HepG2 (cell line): Measurements from ENCODE around the gene C1QTNF9. TPM values are rescaled to one million over a fixed set of nuclear protein-coding genes. Genes with fewer than 3 reads are reported as not detected.
A peak's percentile ranks its signal among the peaks of the same experiment; 100 is the strongest.

Experiments
- BCL6 ChIP-seq: IDR thresholded peaks from 2 replicates; pipeline ENCODE4 v1.6.1; 2016; ENCODE audit warnings: missing genetic modification reagents, missing compliant biosample characterization
- KLF6 ChIP-seq: IDR thresholded peaks from 2 replicates; pipeline ENCODE4 v1.8.0; 2016; ENCODE audit warnings: missing biosample characterization, missing genetic modification reagents
- NFIB ChIP-seq: sonication (generic); formaldehyde crosslinking; IDR thresholded peaks from 2 replicates; pipeline ENCODE4 v1.9.0; 2021; ENCODE audit warnings: missing genetic modification reagents, mild to moderate bottlenecking, borderline replicate concordance
- NRL ChIP-seq: sonication (generic); formaldehyde crosslinking; IDR thresholded peaks from 2 replicates; pipeline ENCODE4 v1.5.0; 2020; ENCODE audit warnings: missing genetic modification reagents, mild to moderate bottlenecking, moderate library complexity, borderline replicate concordance
- RCOR2 ChIP-seq: IDR thresholded peaks from 2 replicates; pipeline ENCODE4 v1.6.1; 2016; ENCODE audit warnings: missing biosample characterization, missing genetic modification reagents
- RFX5 ChIP-seq: IDR thresholded peaks from 2 replicates; pipeline ENCODE4 v1.6.1; 2011; ENCODE audit warnings: low read depth, low read length, improper control_type of control experiment
- SAP130 ChIP-seq: IDR thresholded peaks from 2 replicates; pipeline ENCODE4 v1.6.1; 2016; ENCODE audit warnings: low read depth
- SPEN ChIP-seq: sonication (generic); formaldehyde crosslinking; IDR thresholded peaks from 2 replicates; pipeline ENCODE4 v1.5.1; 2020; ENCODE audit warnings: low read depth, mild to moderate bottlenecking, missing genetic modification reagents
- THAP11 ChIP-seq: IDR thresholded peaks from 2 replicates; pipeline ENCODE4 v1.6.1; 2016; ENCODE audit warnings: missing biosample characterization, missing genetic modification reagents
- ZNF292 ChIP-seq: sonication (generic); formaldehyde crosslinking; IDR thresholded peaks from 2 replicates; pipeline ENCODE4 v1.8.1; 2022; ENCODE audit warnings: mild to moderate bottlenecking, low read depth, missing genetic modification reagents, borderline replicate concordance
- ZNF766 ChIP-seq: sonication (generic); formaldehyde crosslinking; IDR thresholded peaks from 2 replicates; pipeline ENCODE4 v1.5.0; 2020; ENCODE audit warnings: missing genetic modification reagents, borderline replicate concordance
- ZNF775 ChIP-seq: sonication (generic); formaldehyde crosslinking; IDR thresholded peaks from 2 replicates; pipeline ENCODE4 v1.4.0; 2020; ENCODE audit warnings: missing genetic modification reagents, mild to moderate bottlenecking, moderate library complexity, borderline replicate concordance
- polyA plus RNA-seq, 8 experiments: library from polyadenylated mRNA; depleted of rRNA in 3 of 8; stranded (reverse) in 7 of 8; unstranded in 1 of 8; fragments of >200 nt; fragmentation: Illumina TruSeq in 4 of 8; extraction: Trizol in 4 of 8; gene quantifications; 2 replicates each; pipeline versions ENCODE4 v1.2.1 to v1.2.3, GENCODE V29; 2011 to 2016; ENCODE audit warnings: low read depth in 4 of 8, missing spikeins in 1 of 8, mixed read lengths in 1 of 8; ENCODE audit not compliant: insufficient read depth in 1 of 8
- total RNA-seq, 5 experiments: library from RNA; depleted of rRNA; stranded (reverse); fragments of >200 nt; fragmentation: Illumina TruSeq; extraction: Trizol; gene quantifications; 2 replicates each; pipeline ENCODE4 v1.2.3, GENCODE V29; 2016; ENCODE audit warnings: low read depth in 1 of 5
- TF ChIP-seq, protein P1 (sequence below): sonication (generic); formaldehyde crosslinking; IDR thresholded peaks from 2 replicates; pipeline ENCODE4 v1.5.0; 2020; ENCODE audit warnings: mild to moderate bottlenecking, missing genetic modification reagents, borderline replicate concordance
- TF ChIP-seq, protein P2 (sequence below): sonication (generic); formaldehyde crosslinking; IDR thresholded peaks from 2 replicates; pipeline ENCODE4 v1.9.0; 2021; ENCODE audit warnings: missing genetic modification reagents, borderline replicate concordance
- TF ChIP-seq, protein P3 (sequence below): sonication (generic); formaldehyde crosslinking; IDR thresholded peaks from 2 replicates; pipeline ENCODE4 v1.5.1; 2020; ENCODE audit warnings: mild to moderate bottlenecking, missing genetic modification reagents, moderate library complexity
- TF ChIP-seq, protein P4 (sequence below): IDR thresholded peaks from 2 replicates; pipeline ENCODE4 v1.4.0; 2020; ENCODE audit warnings: mild to moderate bottlenecking, missing genetic modification reagents
- TF ChIP-seq, protein P5 (sequence below): sonication (generic); IDR thresholded peaks from 2 replicates; pipeline ENCODE4 v1.6.1; 2016; ENCODE audit warnings: low read depth, borderline replicate concordance
- TF ChIP-seq, protein P6 (sequence below): IDR thresholded peaks from 2 replicates; pipeline ENCODE4 v1.6.1; 2016; ENCODE audit warnings: mild to moderate bottlenecking, missing biosample characterization, missing genetic modification reagents

C1QTNF9 gene
- total and polyA plus RNA-seq, 2 of the 13 experiments (the other 11 are each of a cell fraction or from before 2014, with no cell fraction given): not detected

DNA sequence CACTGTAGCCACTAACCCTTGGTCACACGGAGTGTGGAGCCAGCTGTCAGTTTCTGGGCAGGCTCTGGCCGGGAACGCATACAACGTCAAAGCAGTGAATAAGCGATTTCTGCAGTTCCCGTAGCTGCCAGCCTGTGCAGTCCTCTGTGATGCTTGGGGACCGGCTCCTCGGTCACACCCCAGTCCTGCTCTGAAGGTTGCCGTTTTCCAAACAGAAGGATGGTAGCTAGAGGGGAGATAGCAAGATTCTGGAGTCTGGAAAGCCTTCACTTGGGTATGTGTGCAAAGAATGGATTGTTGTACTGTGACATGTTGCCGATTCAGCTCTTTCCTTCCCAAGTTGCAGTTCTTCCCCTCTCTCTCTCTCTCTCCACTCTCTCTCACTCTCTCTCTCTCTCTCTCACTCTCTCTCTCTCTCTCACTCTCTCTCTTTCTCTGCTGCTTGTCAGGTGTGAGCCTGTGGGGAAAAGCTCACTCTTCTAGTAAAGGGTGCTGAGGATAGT is 38.7 kb upstream of the C1QTNF9 start (continued):
- TF ChIP-seq, protein P1, sequence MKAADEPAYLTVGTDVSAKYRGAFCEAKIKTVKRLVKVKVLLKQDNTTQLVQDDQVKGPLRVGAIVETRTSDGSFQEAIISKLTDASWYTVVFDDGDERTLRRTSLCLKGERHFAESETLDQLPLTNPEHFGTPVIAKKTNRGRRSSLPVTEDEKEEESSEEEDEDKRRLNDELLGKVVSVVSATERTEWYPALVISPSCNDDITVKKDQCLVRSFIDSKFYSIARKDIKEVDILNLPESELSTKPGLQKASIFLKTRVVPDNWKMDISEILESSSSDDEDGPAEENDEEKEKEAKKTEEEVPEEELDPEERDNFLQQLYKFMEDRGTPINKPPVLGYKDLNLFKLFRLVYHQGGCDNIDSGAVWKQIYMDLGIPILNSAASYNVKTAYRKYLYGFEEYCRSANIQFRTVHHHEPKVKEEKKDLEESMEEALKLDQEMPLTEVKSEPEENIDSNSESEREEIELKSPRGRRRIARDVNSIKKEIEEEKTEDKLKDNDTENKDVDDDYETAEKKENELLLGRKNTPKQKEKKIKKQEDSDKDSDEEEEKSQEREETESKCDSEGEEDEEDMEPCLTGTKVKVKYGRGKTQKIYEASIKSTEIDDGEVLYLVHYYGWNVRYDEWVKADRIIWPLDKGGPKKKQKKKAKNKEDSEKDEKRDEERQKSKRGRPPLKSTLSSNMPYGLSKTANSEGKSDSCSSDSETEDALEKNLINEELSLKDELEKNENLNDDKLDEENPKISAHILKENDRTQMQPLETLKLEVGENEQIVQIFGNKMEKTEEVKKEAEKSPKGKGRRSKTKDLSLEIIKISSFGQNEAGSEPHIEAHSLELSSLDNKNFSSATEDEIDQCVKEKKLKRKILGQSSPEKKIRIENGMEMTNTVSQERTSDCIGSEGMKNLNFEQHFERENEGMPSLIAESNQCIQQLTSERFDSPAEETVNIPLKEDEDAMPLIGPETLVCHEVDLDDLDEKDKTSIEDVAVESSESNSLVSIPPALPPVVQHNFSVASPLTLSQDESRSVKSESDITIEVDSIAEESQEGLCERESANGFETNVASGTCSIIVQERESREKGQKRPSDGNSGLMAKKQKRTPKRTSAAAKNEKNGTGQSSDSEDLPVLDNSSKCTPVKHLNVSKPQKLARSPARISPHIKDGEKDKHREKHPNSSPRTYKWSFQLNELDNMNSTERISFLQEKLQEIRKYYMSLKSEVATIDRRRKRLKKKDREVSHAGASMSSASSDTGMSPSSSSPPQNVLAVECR: peak; percentile 31; the same call in 1 of the 2 replicates
- TF ChIP-seq, protein P2, sequence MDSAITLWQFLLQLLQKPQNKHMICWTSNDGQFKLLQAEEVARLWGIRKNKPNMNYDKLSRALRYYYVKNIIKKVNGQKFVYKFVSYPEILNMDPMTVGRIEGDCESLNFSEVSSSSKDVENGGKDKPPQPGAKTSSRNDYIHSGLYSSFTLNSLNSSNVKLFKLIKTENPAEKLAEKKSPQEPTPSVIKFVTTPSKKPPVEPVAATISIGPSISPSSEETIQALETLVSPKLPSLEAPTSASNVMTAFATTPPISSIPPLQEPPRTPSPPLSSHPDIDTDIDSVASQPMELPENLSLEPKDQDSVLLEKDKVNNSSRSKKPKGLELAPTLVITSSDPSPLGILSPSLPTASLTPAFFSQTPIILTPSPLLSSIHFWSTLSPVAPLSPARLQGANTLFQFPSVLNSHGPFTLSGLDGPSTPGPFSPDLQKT: no peak
- peak; percentile 73; the same call in 1 of the 2 replicates for TF ChIP-seq ZNF292 (CRISPR knock-in tag)
- no peak for TF ChIP-seq ZNF775 (CRISPR knock-in tag)
- peak; percentile 54 for TF ChIP-seq SAP130 (CRISPR knock-in tag)
- TF ChIP-seq, protein P3, sequence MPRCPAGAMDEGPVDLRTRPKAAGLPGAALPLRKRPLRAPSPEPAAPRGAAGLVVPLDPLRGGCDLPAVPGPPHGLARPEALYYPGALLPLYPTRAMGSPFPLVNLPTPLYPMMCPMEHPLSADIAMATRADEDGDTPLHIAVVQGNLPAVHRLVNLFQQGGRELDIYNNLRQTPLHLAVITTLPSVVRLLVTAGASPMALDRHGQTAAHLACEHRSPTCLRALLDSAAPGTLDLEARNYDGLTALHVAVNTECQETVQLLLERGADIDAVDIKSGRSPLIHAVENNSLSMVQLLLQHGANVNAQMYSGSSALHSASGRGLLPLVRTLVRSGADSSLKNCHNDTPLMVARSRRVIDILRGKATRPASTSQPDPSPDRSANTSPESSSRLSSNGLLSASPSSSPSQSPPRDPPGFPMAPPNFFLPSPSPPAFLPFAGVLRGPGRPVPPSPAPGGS (CRISPR knock-in tag): no peak
- TF ChIP-seq ZNF766 (CRISPR knock-in tag): no peak
- no peak for TF ChIP-seq KLF6 (CRISPR knock-in tag)
- TF ChIP-seq BCL6: no peak
- TF ChIP-seq, protein P4, sequence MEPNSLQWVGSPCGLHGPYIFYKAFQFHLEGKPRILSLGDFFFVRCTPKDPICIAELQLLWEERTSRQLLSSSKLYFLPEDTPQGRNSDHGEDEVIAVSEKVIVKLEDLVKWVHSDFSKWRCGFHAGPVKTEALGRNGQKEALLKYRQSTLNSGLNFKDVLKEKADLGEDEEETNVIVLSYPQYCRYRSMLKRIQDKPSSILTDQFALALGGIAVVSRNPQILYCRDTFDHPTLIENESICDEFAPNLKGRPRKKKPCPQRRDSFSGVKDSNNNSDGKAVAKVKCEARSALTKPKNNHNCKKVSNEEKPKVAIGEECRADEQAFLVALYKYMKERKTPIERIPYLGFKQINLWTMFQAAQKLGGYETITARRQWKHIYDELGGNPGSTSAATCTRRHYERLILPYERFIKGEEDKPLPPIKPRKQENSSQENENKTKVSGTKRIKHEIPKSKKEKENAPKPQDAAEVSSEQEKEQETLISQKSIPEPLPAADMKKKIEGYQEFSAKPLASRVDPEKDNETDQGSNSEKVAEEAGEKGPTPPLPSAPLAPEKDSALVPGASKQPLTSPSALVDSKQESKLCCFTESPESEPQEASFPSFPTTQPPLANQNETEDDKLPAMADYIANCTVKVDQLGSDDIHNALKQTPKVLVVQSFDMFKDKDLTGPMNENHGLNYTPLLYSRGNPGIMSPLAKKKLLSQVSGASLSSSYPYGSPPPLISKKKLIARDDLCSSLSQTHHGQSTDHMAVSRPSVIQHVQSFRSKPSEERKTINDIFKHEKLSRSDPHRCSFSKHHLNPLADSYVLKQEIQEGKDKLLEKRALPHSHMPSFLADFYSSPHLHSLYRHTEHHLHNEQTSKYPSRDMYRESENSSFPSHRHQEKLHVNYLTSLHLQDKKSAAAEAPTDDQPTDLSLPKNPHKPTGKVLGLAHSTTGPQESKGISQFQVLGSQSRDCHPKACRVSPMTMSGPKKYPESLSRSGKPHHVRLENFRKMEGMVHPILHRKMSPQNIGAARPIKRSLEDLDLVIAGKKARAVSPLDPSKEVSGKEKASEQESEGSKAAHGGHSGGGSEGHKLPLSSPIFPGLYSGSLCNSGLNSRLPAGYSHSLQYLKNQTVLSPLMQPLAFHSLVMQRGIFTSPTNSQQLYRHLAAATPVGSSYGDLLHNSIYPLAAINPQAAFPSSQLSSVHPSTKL (CRISPR knock-in tag): peak; percentile 8; the same call in 1 of the 2 replicates
- TF ChIP-seq THAP11 (CRISPR knock-in tag): no peak
- TF ChIP-seq RCOR2 (CRISPR knock-in tag): no peak
- TF ChIP-seq, protein P5, sequence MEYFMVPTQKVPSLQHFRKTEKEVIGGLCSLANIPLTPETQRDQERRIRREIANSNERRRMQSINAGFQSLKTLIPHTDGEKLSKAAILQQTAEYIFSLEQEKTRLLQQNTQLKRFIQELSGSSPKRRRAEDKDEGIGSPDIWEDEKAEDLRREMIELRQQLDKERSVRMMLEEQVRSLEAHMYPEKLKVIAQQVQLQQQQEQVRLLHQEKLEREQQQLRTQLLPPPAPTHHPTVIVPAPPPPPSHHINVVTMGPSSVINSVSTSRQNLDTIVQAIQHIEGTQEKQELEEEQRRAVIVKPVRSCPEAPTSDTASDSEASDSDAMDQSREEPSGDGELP: 0 out of 2 replicates have a peak, but pooled peaks have one; percentile 26
- TF ChIP-seq NFIB (CRISPR knock-in tag): no peak
- no peak for TF ChIP-seq NRL (CRISPR knock-in tag)
- TF ChIP-seq RFX5: peak; percentile 47; the same call in 1 of the 2 replicates
- TF ChIP-seq, protein P6, sequence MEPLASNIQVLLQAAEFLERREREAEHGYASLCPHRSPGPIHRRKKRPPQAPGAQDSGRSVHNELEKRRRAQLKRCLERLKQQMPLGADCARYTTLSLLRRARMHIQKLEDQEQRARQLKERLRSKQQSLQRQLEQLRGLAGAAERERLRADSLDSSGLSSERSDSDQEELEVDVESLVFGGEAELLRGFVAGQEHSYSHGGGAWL (CRISPR knock-in tag): no peak
- 0 out of 2 replicates have a peak, but pooled peaks have one; percentile 17 for TF ChIP-seq SPEN (CRISPR knock-in tag)
